MM.1S (cell line): ENCODE data around the gene CGN.
A peak's percentile ranks its signal among the peaks of the same experiment; 100 is the strongest.

ENCODE experiments used
- DNase-seq: peaks from one replicate; pipeline ENCODE4 v3.0.0-alpha.2; 2015
- H2AFZ ChIP-seq: fragments of 300-600 bp; sonication (generic); 2 replicates; pipeline ENCODE4 v1.6.0; 2016; ENCODE audit warnings: antibody characterized with exemption, low read length
- H3F3A ChIP-seq: fragments of 300-600 bp; sonication (generic); 2 replicates; pipeline ENCODE4 v1.6.1; 2016; ENCODE audit warnings: mild to moderate bottlenecking, antibody characterized with exemption, low read length, moderate library complexity, mixed read lengths; ENCODE audit not compliant: insufficient read depth
- H3K27ac ChIP-seq: fragments of 300-600 bp; sonication (generic); 2 replicates; pipeline ENCODE4 v1.5.1; 2016; ENCODE audit warnings: mild to moderate bottlenecking, low read length
- H3K27me3 ChIP-seq: fragments of 300-600 bp; sonication (generic); replicated peaks from 2 replicates; pipeline ENCODE4 v1.6.0; 2016; ENCODE audit warnings: low read length; ENCODE audit not compliant: insufficient read depth
- H3K36me3 ChIP-seq: fragments of 300-600 bp; sonication (generic); replicated peaks from 2 replicates; pipeline ENCODE4 v1.6.1; 2016; ENCODE audit warnings: mild to moderate bottlenecking, low read length, mixed read lengths; ENCODE audit not compliant: insufficient read depth
- H3K4me1 ChIP-seq: fragments of 300-600 bp; sonication (generic); 2 replicates; pipeline ENCODE4 v1.6.1; 2016; ENCODE audit warnings: low read length, mixed read lengths
- H3K4me2 ChIP-seq: fragments of 300-600 bp; sonication (generic); 2 replicates; pipeline ENCODE4 v1.6.0; 2016; ENCODE audit warnings: low read depth, low read length
- H3K4me3 ChIP-seq: fragments of 300-600 bp; sonication (generic); 2 replicates; pipeline ENCODE4 v1.5.1; 2016; ENCODE audit warnings: low read length, mixed read lengths
- H3K79me2 ChIP-seq: fragments of 300-600 bp; sonication (generic); 2 replicates; pipeline ENCODE4 v1.6.1; 2016; ENCODE audit warnings: mixed run types, low read length, mixed read lengths
- H3K9ac ChIP-seq: fragments of 300-600 bp; sonication (generic); 2 replicates; pipeline ENCODE4 v1.6.1; 2016; ENCODE audit warnings: low read length, mixed read lengths
- H3K9me2 ChIP-seq: fragments of 300-600 bp; sonication (generic); replicated peaks from 2 replicates; pipeline ENCODE4 v1.6.1; 2016; ENCODE audit warnings: mild to moderate bottlenecking, low read length, mixed read lengths; ENCODE audit not compliant: insufficient read depth
- H3K9me3 ChIP-seq: fragments of 300-600 bp; sonication (generic); replicated peaks from 2 replicates; pipeline ENCODE4 v1.6.1; 2016; ENCODE audit warnings: mild to moderate bottlenecking, low read length, mixed read lengths; ENCODE audit not compliant: insufficient read depth
- H4K20me1 ChIP-seq: fragments of 300-600 bp; sonication (generic); 2 replicates; pipeline ENCODE4 v1.6.1; 2016; ENCODE audit warnings: mild to moderate bottlenecking, low read length, moderate library complexity, mixed read lengths; ENCODE audit not compliant: insufficient read depth
- EZH2 ChIP-seq: fragments of 300-600 bp; sonication (generic); optimal IDR thresholded peaks from 2 replicates; pipeline ENCODE3; 2017; ENCODE audit warnings: low read depth, mild to moderate bottlenecking, antibody characterized with exemption, low read length, mixed read lengths
- EZH2phosphoT487 ChIP-seq: fragments of 300-600 bp; sonication (generic); IDR thresholded peaks from 2 replicates; pipeline ENCODE4 v1.6.1; 2018; ENCODE audit warnings: antibody characterized with exemption, low read length
- TF ChIP-seq, protein P1 (sequence below): fragments of 300-600 bp; sonication (generic); IDR thresholded peaks from 2 replicates; pipeline ENCODE4 v1.5.1; 2016; ENCODE audit warnings: antibody characterized with exemption, low read length, mixed read lengths

CGN gene

DNA sequence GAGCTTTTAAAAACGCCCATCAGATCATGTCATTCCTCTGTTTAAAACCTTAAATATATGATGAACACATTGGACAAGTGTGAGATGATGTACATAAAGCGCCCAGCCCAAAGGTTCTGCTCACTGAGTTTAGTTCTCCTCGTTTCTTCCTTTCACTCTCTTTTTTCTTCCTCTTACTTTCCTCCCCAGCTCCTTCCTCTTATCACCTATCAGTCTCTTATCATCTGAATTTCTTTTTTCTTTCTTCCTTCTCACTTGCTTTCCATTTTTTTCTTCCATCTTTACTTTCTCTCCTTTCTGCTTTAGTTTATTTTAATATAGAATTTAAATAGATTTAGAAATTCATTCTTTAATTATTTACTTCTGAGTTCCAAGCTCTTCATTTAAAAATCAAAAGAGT, 34.1 kb upstream of the CGN start:
- H3K9ac ChIP-seq = no peak overlapping the region
- H3K27me3 ChIP-seq = no peaks in the 10 kb centered on the region
- DNase-seq = no peak
- H3K27ac ChIP-seq = no peak overlapping the region
- no peak overlapping the region for H3K4me3 ChIP-seq
- no peaks in the 10 kb centered on the region for H3K79me2 ChIP-seq
- H3K36me3 ChIP-seq = no peaks in the 10 kb centered on the region
- no peaks in the 10 kb centered on the region for H3K9me2 ChIP-seq
- TF ChIP-seq EZH2 (no peak), EZH2phosphoT487 (no peak)
- TF ChIP-seq, protein P1, sequence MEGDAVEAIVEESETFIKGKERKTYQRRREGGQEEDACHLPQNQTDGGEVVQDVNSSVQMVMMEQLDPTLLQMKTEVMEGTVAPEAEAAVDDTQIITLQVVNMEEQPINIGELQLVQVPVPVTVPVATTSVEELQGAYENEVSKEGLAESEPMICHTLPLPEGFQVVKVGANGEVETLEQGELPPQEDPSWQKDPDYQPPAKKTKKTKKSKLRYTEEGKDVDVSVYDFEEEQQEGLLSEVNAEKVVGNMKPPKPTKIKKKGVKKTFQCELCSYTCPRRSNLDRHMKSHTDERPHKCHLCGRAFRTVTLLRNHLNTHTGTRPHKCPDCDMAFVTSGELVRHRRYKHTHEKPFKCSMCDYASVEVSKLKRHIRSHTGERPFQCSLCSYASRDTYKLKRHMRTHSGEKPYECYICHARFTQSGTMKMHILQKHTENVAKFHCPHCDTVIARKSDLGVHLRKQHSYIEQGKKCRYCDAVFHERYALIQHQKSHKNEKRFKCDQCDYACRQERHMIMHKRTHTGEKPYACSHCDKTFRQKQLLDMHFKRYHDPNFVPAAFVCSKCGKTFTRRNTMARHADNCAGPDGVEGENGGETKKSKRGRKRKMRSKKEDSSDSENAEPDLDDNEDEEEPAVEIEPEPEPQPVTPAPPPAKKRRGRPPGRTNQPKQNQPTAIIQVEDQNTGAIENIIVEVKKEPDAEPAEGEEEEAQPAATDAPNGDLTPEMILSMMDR = no peak
- H4K20me1 ChIP-seq = no peaks in the 10 kb centered on the region
- H2AFZ ChIP-seq = no peak overlapping the region
- peaks cover 28% of the 10 kb centered on the region for H3K4me1 ChIP-seq
- no peak overlapping the region for H3K4me2 ChIP-seq
- no peaks in the 10 kb centered on the region for H3K9me3 ChIP-seq
- peaks cover 13% of the 10 kb centered on the region for H3F3A ChIP-seq

DNA sequence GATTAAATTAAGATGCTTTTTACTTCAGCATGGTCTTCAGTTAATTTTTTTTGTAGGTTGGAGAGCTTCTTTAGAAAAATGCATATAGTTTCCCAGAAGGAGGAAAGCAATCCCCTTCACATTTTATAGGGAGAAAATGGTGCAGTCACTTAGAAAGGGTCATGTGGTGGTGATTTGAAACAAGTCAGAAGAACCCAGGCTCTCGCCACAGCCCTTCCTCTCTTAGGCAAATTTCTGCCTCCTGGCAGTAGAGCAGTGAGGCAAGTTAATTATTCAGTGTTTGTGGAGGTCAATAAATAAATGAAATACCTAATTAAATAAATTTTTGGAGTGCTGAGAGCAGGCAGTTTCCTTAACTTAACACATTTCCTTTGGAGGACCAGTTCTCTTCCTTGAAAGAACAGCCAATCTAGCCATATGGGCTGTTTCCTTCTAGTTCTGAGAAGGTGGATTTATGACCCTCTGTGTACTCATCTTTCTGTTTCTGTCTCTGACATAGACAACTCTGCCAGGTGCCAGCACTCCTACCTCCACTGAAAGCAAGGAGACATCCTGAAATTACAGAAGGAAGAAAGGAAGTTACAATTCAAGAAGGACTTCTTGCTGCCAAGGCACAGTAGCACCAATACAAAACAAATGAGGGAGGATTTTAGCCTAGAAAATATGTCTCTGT, 32.9 kb upstream of the CGN start:
- Histone ChIP-seq H3K27ac (peak overlapping the region; percentile 2; the same call in 1 of the 2 replicates), H3F3A (peaks cover 13% of the 10 kb centered on the region), H3K36me3 (no peaks in the 10 kb centered on the region), H3K4me2 (0 out of 2 replicates have a peak overlapping the region, but pooled peaks have one; percentile 23), H3K27me3 (no peaks in the 10 kb centered on the region), H2AFZ (peak overlapping the region; percentile 2; the same call in 1 of the 2 replicates), H3K4me1 (peaks cover 28% of the 10 kb centered on the region), H3K79me2 (no peaks in the 10 kb centered on the region), H3K9ac (no peak overlapping the region), H3K9me3 (no peaks in the 10 kb centered on the region), H3K9me2 (no peaks in the 10 kb centered on the region), H4K20me1 (no peaks in the 10 kb centered on the region), H3K4me3 (no peak overlapping the region)
- no peak for DNase-seq
- TF ChIP-seq EZH2 = no peak

DNA sequence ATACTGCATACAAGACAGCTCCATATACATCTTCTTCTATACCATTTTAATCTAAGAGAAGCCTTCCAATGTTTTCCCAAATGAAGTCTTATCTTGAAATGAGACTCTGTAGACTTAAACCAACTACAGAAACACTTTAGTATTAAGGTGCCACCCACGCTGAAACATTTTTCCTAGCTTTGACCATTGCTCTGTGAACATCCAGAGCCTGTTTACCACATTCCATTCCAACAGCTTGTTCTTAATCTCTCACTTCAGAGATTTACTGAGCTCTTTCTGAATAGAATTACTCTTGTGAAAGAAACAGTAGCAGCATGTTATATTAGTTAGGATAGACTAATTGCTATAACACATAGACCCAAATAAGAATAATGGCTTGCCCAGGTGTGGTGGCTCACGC, 32.3 kb upstream of the CGN start:
- H3K36me3 ChIP-seq = no peaks in the 10 kb centered on the region
- H3K4me2 ChIP-seq = no peak overlapping the region
- TF ChIP-seq EZH2 (no peak), EZH2phosphoT487 (no peak)
- TF ChIP-seq, protein P1 = no peak
- no peak overlapping the region for H3K4me3 ChIP-seq
- H3K9me2 ChIP-seq = no peaks in the 10 kb centered on the region
- H3K27ac ChIP-seq = no peak overlapping the region
- H2AFZ ChIP-seq = no peak overlapping the region
- no peak for DNase-seq
- H3K27me3 ChIP-seq = no peaks in the 10 kb centered on the region
- peaks cover 28% of the 10 kb centered on the region for H3K4me1 ChIP-seq
- no peak overlapping the region for H3K9ac ChIP-seq
- no peaks in the 10 kb centered on the region for H3K79me2 ChIP-seq
- H4K20me1 ChIP-seq = no peaks in the 10 kb centered on the region
- H3K9me3 ChIP-seq = no peaks in the 10 kb centered on the region
- H3F3A ChIP-seq = peaks cover 13% of the 10 kb centered on the region

DNA sequence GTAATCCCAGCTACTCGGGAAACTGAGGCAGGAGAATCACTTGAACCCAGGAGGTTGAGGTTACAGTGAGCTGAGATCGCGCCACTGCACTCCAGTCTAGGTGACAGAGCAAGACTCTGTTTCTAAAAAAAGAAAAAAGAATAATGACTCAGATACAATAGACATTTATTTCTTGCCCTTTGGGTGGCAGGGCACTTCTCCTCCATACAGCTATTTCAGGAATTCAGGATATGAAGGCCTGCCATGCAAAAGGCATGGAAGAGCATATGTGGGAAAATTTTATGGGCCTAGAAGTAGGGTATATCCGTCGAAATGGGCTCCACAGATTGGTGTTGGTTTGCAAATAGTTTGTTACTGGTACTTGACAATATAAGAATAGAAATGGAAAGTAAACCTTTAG, 31.7 kb upstream of the CGN start:
- Histone ChIP-seq H3K27me3 (no peaks in the 10 kb centered on the region), H3K9ac (no peak overlapping the region), H3K9me2 (no peaks in the 10 kb centered on the region), H3F3A (peaks cover 13% of the 10 kb centered on the region), H3K4me1 (peaks cover 23% of the 10 kb centered on the region), H3K79me2 (no peaks in the 10 kb centered on the region), H3K27ac (no peak overlapping the region), H3K4me3 (no peak overlapping the region), H4K20me1 (no peaks in the 10 kb centered on the region), H2AFZ (no peak overlapping the region), H3K4me2 (no peak overlapping the region), H3K36me3 (no peaks in the 10 kb centered on the region), H3K9me3 (no peaks in the 10 kb centered on the region)
- no peak for DNase-seq
- TF ChIP-seq EZH2phosphoT487 (no peak), EZH2 (no peak)
- TF ChIP-seq, protein P1 = no peak
